ENCODE data around the gene MCM10.

MCM10 gene

GRCh38 chr10:13221572-13221971 lies 60.2 kb downstream of the MCM10 start:
- Histone ChIP-seq H3K36me3 (no peaks in the 10 kb centered on the region), H3K9me3 (no peaks in the 10 kb centered on the region), H3K27me3 (no peaks in the 10 kb centered on the region), H3K4me3 (no peak overlapping the region), H3K4me1 (peaks cover 0 to 8% (median 0%) of the 10 kb centered on the region in 4 donors), H3K27ac (no peak overlapping the region)
- intact Hi-C loops (cut with DNase I; ENCODE audit: low total_unique reads) = no loop called here
- DNase-seq = peak in 1 of 2 donors; percentile 20
- TF ChIP-seq CTCF (IDR thresholded peaks at IDR 0.05) = no peak

GRCh38 chr10:13222151-13222550 lies 60.8 kb downstream of the MCM10 start:
- Histone ChIP-seq H3K27ac (no peak overlapping the region), H3K9me3 (no peaks in the 10 kb centered on the region), H3K36me3 (no peaks in the 10 kb centered on the region), H3K4me3 (no peak overlapping the region), H3K27me3 (no peaks in the 10 kb centered on the region), H3K4me1 (peaks cover 0 to 14% (median 2%) of the 10 kb centered on the region in 4 donors)
- no peak for TF ChIP-seq CTCF (IDR thresholded peaks at IDR 0.05)
- intact Hi-C loops (cut with DNase I; ENCODE audit: low total_unique reads) = no loop called here
- DNase-seq = peak in 1 of 2 donors; percentile 24

- Histone ChIP-seq H3K36me3 (no peaks in the 10 kb centered on the region), H3K27ac (no peak overlapping the region), H3K4me1 (peaks cover 0 to 16% (median 2%) of the 10 kb centered on the region in 4 donors), H3K27me3 (no peaks in the 10 kb centered on the region), H3K9me3 (no peaks in the 10 kb centered on the region), H3K4me3 (no peak overlapping the region)
- no peak for TF ChIP-seq CTCF (IDR thresholded peaks at IDR 0.05)
- intact Hi-C loops (cut with DNase I; ENCODE audit: low total_unique reads) = no loop called here
- peak in 1 of 2 donors; percentile 19 for DNase-seq
Measured at GRCh38 chr10:13222566-13222965, 61.2 kb downstream of the MCM10 start.

- peaks cover 0 to 16% (median 2%) of the 10 kb centered on the region in 4 donors for H3K4me1 ChIP-seq
Measured at GRCh38 chr10:13223241-13223640, 61.9 kb downstream of the MCM10 start.

GRCh38 chr10:13224210-13224995 lies 63.0 kb downstream of the MCM10 start:
- Histone ChIP-seq H3K36me3 (no peaks in the 10 kb centered on the region), H3K27ac (no peak overlapping the region), H3K9me3 (no peaks in the 10 kb centered on the region), H3K4me3 (no peak overlapping the region), H3K4me1 (peaks cover 0 to 16% (median 2%) of the 10 kb centered on the region in 4 donors), H3K27me3 (no peaks in the 10 kb centered on the region)
- TF ChIP-seq CTCF (IDR thresholded peaks at IDR 0.05) = no peak
- intact Hi-C loops (cut with DNase I; ENCODE audit: low total_unique reads) = no loop called here
- DNase-seq = peak in 1 of 2 donors; percentile 7

More at GRCh38 chr10:13223241-13223640, 61.9 kb downstream of the MCM10 start:
- H3K9me3 ChIP-seq = no peaks in the 10 kb centered on the region
- no peaks in the 10 kb centered on the region for H3K36me3 ChIP-seq
- no peak for DNase-seq
- H3K4me3 ChIP-seq = no peak overlapping the region
- H3K27ac ChIP-seq = no peak overlapping the region
- no peaks in the 10 kb centered on the region for H3K27me3 ChIP-seq
- intact Hi-C loops (cut with DNase I; ENCODE audit: low total_unique reads) = no loop called here
- no peak for TF ChIP-seq CTCF (IDR thresholded peaks at IDR 0.05)
